ENCODE measurements around the gene SNAP25.

- TF ChIP-seq POLR2AphosphoS5 (IDR thresholded peaks at IDR 0.05) = no peak
- no peak for TF ChIP-seq CTCF (IDR thresholded peaks at IDR 0.05)
Measured at GRCh38 chr20:10303852-10304251, 85.2 kb downstream of the SNAP25 start.
